ENCODE results near the gene ZNF598.

- TF ChIP-seq CTCF (IDR thresholded peaks at IDR 0.05) = no peak
- no peak for TF ChIP-seq SIN3A (IDR thresholded peaks at IDR 0.05; ENCODE audit: borderline replicate concordance, low read depth, low read length)
- no peak for TF ChIP-seq TEAD4 (IDR thresholded peaks at IDR 0.05; ENCODE audit: borderline replicate concordance, insufficient read depth)
- no peak for TF ChIP-seq ZBTB33 (IDR thresholded peaks at IDR 0.05; ENCODE audit: borderline replicate concordance, low read depth)
- TF ChIP-seq SMC3 (IDR thresholded peaks at IDR 0.05; ENCODE audit: low read depth, low read length) = no peak
These were observed 31.7 kb downstream of the ZNF598 start for GRCh38 chr16:1977875-1978268.

Data from SK-N-SH (cell line).